H9 (cell line): ENCODE measurements around the gene RPAP2. TPM values are rescaled to one million over a fixed set of nuclear protein-coding genes. Genes with fewer than 3 reads are reported as not detected.

ENCODE experiments used
- DNase-seq: peaks from one replicate; pipeline ENCODE4 v3.0.0-alpha.2; 2017
- H2AFZ ChIP-seq: one replicate; pipeline ENCODE4 v1.6.1; 2013; ENCODE audit warnings: mild to moderate bottlenecking, low read length, control low read depth, moderate library complexity
- H2AK5ac ChIP-seq: 2 replicates; pipeline ENCODE4 v1.6.1; 2013; ENCODE audit warnings: low read length, control low read depth, mixed read lengths; ENCODE audit not compliant: insufficient read length
- H2BK120ac ChIP-seq: one replicate; pipeline ENCODE4 v1.6.1; 2013; ENCODE audit warnings: low read depth, mild to moderate bottlenecking, low read length, control low read depth, inconsistent platforms; ENCODE audit not compliant: poor library complexity, severe bottlenecking
- H2BK12ac ChIP-seq: 2 replicates; pipeline ENCODE4 v1.6.1; 2013; ENCODE audit warnings: low read length, control low read depth, mixed read lengths, low read depth; ENCODE audit not compliant: insufficient read length
- H2BK15ac ChIP-seq: 2 replicates; pipeline ENCODE4 v1.6.1; 2013; ENCODE audit warnings: low read depth, low read length, control low read depth
- H2BK20ac ChIP-seq: one replicate; pipeline ENCODE4 v1.6.1; 2013; ENCODE audit warnings: low read depth, mild to moderate bottlenecking, low read length, control low read depth, inconsistent platforms; ENCODE audit not compliant: poor library complexity, severe bottlenecking
- H2BK5ac ChIP-seq: 2 replicates; pipeline ENCODE4 v1.6.1; 2013; ENCODE audit warnings: low read length, control low read depth, mixed read lengths; ENCODE audit not compliant: insufficient read length
- H3K14ac ChIP-seq: 2 replicates; pipeline ENCODE4 v1.6.1; 2013; ENCODE audit warnings: low read length, control low read depth; ENCODE audit not compliant: insufficient read depth
- H3K18ac ChIP-seq: 2 replicates; pipeline ENCODE4 v1.6.1; 2013; ENCODE audit warnings: low read depth, mild to moderate bottlenecking, mixed read lengths, low read length, control low read depth; ENCODE audit not compliant: insufficient read length
- H3K23ac ChIP-seq: 2 replicates; pipeline ENCODE4 v1.6.1; 2013; ENCODE audit warnings: low read length, control low read depth, mixed read lengths, low read depth; ENCODE audit not compliant: insufficient read length
- H3K23me2 ChIP-seq: 2 replicates; pipeline ENCODE4 v1.6.1; 2013; ENCODE audit warnings: low read depth, mild to moderate bottlenecking, mixed read lengths, low read length, control low read depth; ENCODE audit not compliant: insufficient read length, poor library complexity, severe bottlenecking
- H3K27ac ChIP-seq: 2 replicates; pipeline ENCODE4 v1.5.1; 2013; ENCODE audit warnings: low read length, control low read depth, mixed read lengths, low read depth; ENCODE audit not compliant: insufficient read length
- H3K27me3 ChIP-seq: 2 replicates; pipeline ENCODE4 v1.6.1; 2013; ENCODE audit warnings: low read length, control low read depth, inconsistent platforms; ENCODE audit not compliant: insufficient read depth
- H3K4ac ChIP-seq: 2 replicates; pipeline ENCODE4 v1.6.1; 2013; ENCODE audit warnings: low read depth, mild to moderate bottlenecking, control low read depth, inconsistent platforms, low read length, moderate library complexity
- H3K4me1 ChIP-seq: 2 replicates; pipeline ENCODE4 v1.6.1; 2013; ENCODE audit warnings: low read length, control low read depth, inconsistent platforms; ENCODE audit not compliant: insufficient read depth
- H3K4me2 ChIP-seq: 2 replicates; pipeline ENCODE4 v1.6.1; 2013; ENCODE audit warnings: low read length, control low read depth, mixed read lengths; ENCODE audit not compliant: insufficient read length, insufficient read depth
- H3K56ac ChIP-seq: 2 replicates; pipeline ENCODE4 v1.6.1; 2013; ENCODE audit warnings: low read depth, mild to moderate bottlenecking, mixed read lengths, low read length, control low read depth; ENCODE audit not compliant: insufficient read length
- H3K79me1 ChIP-seq: 2 replicates; pipeline ENCODE4 v1.6.1; 2013; ENCODE audit warnings: low read depth, mild to moderate bottlenecking, moderate library complexity, low read length, control low read depth, inconsistent platforms; ENCODE audit not compliant: insufficient read depth, poor library complexity, severe bottlenecking
- H3K79me2 ChIP-seq: 2 replicates; pipeline ENCODE4 v1.6.1; 2013; ENCODE audit warnings: low read length, control low read depth, inconsistent platforms; ENCODE audit not compliant: insufficient read depth
- H3K9ac ChIP-seq: 2 replicates; pipeline ENCODE4 v1.6.1; 2013; ENCODE audit warnings: low read length, control low read depth, mixed read lengths; ENCODE audit not compliant: insufficient read length; ENCODE audit errors: extremely low read depth
- H3K9me3 ChIP-seq: one replicate; pipeline ENCODE4 v1.6.1; 2013; ENCODE audit warnings: low read depth, low read length, inconsistent platforms; ENCODE audit not compliant: control insufficient read depth
- H3T11ph ChIP-seq: one replicate; pipeline ENCODE4 v1.6.1; 2013; ENCODE audit warnings: mild to moderate bottlenecking, low read length, control low read depth, inconsistent platforms
- H4K20me1 ChIP-seq: one replicate; pipeline ENCODE4 v1.6.1; 2013; ENCODE audit not compliant: control insufficient read depth, insufficient read length, insufficient read depth
- H4K5ac ChIP-seq: 2 replicates; pipeline ENCODE4 v1.6.1; 2013; ENCODE audit warnings: low read depth, mild to moderate bottlenecking, mixed read lengths, low read length, control low read depth; ENCODE audit not compliant: insufficient read length
- H4K8ac ChIP-seq: replicated peaks from 2 replicates; pipeline ENCODE4 v1.6.1; 2013; ENCODE audit warnings: low read length, control low read depth, mixed read lengths, low read depth; ENCODE audit not compliant: insufficient read length
- H4K91ac ChIP-seq: 2 replicates; pipeline ENCODE4 v1.6.1; 2013; ENCODE audit warnings: low read depth, mild to moderate bottlenecking, moderate library complexity, mixed read lengths, low read length, control low read depth; ENCODE audit not compliant: insufficient read length
- H3K27ac Mint-ChIP-seq, 3 experiments: 2 replicates in 2 of 3; 3 replicates in 1 of 3; pipeline ENCODE4 v1.8.0; 2020 to 2021; ENCODE audit warnings: mixed read lengths in 3 of 3, mild to moderate bottlenecking in 1 of 3, moderate library complexity in 1 of 3
- H3K27me3 Mint-ChIP-seq: 2 replicates; pipeline ENCODE4 v1.8.0; 2021; ENCODE audit warnings: low read depth, mild to moderate bottlenecking, moderate library complexity, mixed read lengths
- H3K36me3 Mint-ChIP-seq, 3 experiments: 2 replicates in 2 of 3; 3 replicates in 1 of 3; pipeline ENCODE4 v1.8.0; 2020 to 2021; ENCODE audit warnings: low read depth in 3 of 3, mixed read lengths in 3 of 3; ENCODE audit not compliant: insufficient read depth in 1 of 3
- H3K4me1 Mint-ChIP-seq, 2 experiments: 2 replicates each; pipeline ENCODE4 v1.8.0; 2020; ENCODE audit warnings: mixed read lengths in 2 of 2
- H3K4me3 Mint-ChIP-seq, 2 experiments: 2 replicates in 1 of 2; 3 replicates in 1 of 2; pipeline ENCODE4 v1.8.0; 2020 to 2021; ENCODE audit warnings: mild to moderate bottlenecking in 2 of 2, mixed read lengths in 2 of 2, moderate library complexity in 1 of 2
- H3K9me3 Mint-ChIP-seq, 2 experiments: 2 replicates in 1 of 2; 3 replicates in 1 of 2; pipeline ENCODE4 v1.8.0; 2020; ENCODE audit warnings: mild to moderate bottlenecking in 2 of 2, mixed read lengths in 2 of 2, moderate library complexity in 1 of 2
- WGBS: extraction: QIAGEN DNeasy Blood & Tissue Kit; methylation state at CpG from one replicate; pipeline ENCODE4 v1.1.7; 2013; ENCODE audit warnings: missing lambda C conversion rate, low lambda C conversion rate, mixed read lengths; ENCODE audit not compliant: insufficient read length; ENCODE audit errors: extremely low coverage; 5-methylcytosine and 5-hydroxymethylcytosine counted together
- total RNA-seq: library from RNA; stranded (reverse); gene quantifications from 2 replicates; pipeline ENCODE4 v1.2.1, GENCODE V29; 2021
- TF ChIP-seq, protein P1 (sequence below): fragments of 200-600 bp; sonication (generic); conservative IDR thresholded peaks from 3 replicates; pipeline ENCODE4 v1.8.0; 2021; ENCODE audit warnings: antibody characterized with exemption, mild to moderate bottlenecking

RPAP2 gene
- total RNA-seq, 1 experiment from 2014 or later = 27.4 TPM

DNA sequence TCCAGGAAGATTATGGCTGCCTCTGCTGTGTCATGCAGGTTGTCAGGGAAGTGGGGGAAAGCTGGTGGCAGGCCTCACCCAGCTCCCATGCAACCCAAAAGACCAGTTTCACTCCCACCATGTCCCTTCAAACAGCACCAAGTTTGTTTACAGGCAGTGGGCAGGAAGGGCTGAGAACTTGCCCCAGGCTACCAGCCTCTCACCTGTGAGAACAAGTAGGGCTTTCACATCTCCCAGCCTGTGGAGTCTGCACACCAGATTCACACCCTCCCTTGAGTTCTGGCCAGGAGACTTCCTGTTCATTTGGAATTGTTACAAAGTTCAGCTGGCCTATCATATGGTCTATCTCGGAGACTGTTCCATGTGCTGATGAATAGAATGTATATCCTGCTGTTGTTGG is 27.8 kb downstream of the RPAP2 start:
- Histone ChIP-seq H2BK20ac (no peak overlapping the region), H3K23ac (no peak overlapping the region), H3K9ac (no peak overlapping the region), H3T11ph (no peak overlapping the region), H3K79me2 (no peaks in the 10 kb centered on the region; the same call in 1 of the 2 replicates), H3K27ac (no peak overlapping the region), H4K8ac (no peak overlapping the region), H3K4me2 (no peak overlapping the region), H2AFZ (no peak overlapping the region), H2BK120ac (no peak overlapping the region), H2AK5ac (no peak overlapping the region), H3K79me1 (no peaks in the 10 kb centered on the region), H3K4me1 (no peaks in the 10 kb centered on the region), H3K23me2 (no peaks in the 10 kb centered on the region), H3K56ac (no peak overlapping the region), H4K91ac (no peak overlapping the region), H4K5ac (no peak overlapping the region), H2BK12ac (no peak overlapping the region), H4K20me1 (no peaks in the 10 kb centered on the region), H3K9me3 (no peaks in the 10 kb centered on the region), H3K14ac (no peak overlapping the region), H3K4ac (no peak overlapping the region), H3K27me3 (no peaks in the 10 kb centered on the region), H2BK5ac (no peak overlapping the region), H3K18ac (no peak overlapping the region), H2BK15ac (no peak overlapping the region)
- Mint-ChIP-seq H3K4me3 (no peak overlapping the region), H3K9me3 (peaks cover 30 to 31% of the 10 kb centered on the region in 2 experiments), H3K27me3 (no peaks in the 10 kb centered on the region), H3K4me1 (peaks cover 0 to 6% of the 10 kb centered on the region in 2 experiments; a peak in 2 of 4 replicates), H3K27ac (no peak overlapping the region), H3K36me3 (peaks cover 59 to 69% (median 68%) of the 10 kb centered on the region in 3 experiments)
- no CpG with 5 or more reads among the region's 1 CpG for WGBS
- TF ChIP-seq, protein P1, sequence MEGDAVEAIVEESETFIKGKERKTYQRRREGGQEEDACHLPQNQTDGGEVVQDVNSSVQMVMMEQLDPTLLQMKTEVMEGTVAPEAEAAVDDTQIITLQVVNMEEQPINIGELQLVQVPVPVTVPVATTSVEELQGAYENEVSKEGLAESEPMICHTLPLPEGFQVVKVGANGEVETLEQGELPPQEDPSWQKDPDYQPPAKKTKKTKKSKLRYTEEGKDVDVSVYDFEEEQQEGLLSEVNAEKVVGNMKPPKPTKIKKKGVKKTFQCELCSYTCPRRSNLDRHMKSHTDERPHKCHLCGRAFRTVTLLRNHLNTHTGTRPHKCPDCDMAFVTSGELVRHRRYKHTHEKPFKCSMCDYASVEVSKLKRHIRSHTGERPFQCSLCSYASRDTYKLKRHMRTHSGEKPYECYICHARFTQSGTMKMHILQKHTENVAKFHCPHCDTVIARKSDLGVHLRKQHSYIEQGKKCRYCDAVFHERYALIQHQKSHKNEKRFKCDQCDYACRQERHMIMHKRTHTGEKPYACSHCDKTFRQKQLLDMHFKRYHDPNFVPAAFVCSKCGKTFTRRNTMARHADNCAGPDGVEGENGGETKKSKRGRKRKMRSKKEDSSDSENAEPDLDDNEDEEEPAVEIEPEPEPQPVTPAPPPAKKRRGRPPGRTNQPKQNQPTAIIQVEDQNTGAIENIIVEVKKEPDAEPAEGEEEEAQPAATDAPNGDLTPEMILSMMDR = no peak
- no peak for DNase-seq
